HG02973 (cell line): ENCODE results near the gene SYCE1.

ENCODE experiments used
- ATAC-seq: cut with Tn5 transposase; IDR thresholded peaks from one replicate; pipeline ENCODE4 v1.9.1; 2021; ENCODE audit warnings: moderate library complexity; ENCODE audit not compliant: unreplicated experiment

The SYCE1 gene

GRCh38 chr10:133516057-133516456 lies 49.3 kb downstream of the SYCE1 start:
- ATAC-seq = no peak

GRCh38 chr10:133515471-133515870 lies 49.9 kb downstream of the SYCE1 start:
- no peak for ATAC-seq

GRCh38 chr10:133511907-133512528 lies 53.4 kb downstream of the SYCE1 start:
- ATAC-seq = no peak

- no peak for ATAC-seq
Observed at GRCh38 chr10:133511408-133511807, 54.0 kb downstream of the SYCE1 start.

- no peak for ATAC-seq
Observed at GRCh38 chr10:133509700-133510099, 55.7 kb downstream of the SYCE1 start.
